Measurements from ENCODE around the gene ACADS.

- no peak for TF ChIP-seq ZNF416 (CRISPR knock-in tag; IDR thresholded peaks at IDR 0.05)
- TF ChIP-seq MAX (CRISPR knock-in tag; IDR thresholded peaks at IDR 0.05), result no peak
- TF ChIP-seq CTCF (IDR thresholded peaks at IDR 0.05), result no peak
- TF ChIP-seq FOXP4 (CRISPR knock-in tag; IDR thresholded peaks at IDR 0.05), result no peak
- TF ChIP-seq, protein P1, sequence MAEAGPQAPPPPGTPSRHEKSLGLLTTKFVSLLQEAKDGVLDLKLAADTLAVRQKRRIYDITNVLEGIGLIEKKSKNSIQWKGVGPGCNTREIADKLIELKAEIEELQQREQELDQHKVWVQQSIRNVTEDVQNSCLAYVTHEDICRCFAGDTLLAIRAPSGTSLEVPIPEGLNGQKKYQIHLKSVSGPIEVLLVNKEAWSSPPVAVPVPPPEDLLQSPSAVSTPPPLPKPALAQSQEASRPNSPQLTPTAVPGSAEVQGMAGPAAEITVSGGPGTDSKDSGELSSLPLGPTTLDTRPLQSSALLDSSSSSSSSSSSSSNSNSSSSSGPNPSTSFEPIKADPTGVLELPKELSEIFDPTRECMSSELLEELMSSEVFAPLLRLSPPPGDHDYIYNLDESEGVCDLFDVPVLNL (CRISPR knock-in tag; IDR thresholded peaks at IDR 0.05; ENCODE audit: borderline replicate concordance, low read depth), result no peak
- no peak for TF ChIP-seq ZNF512 (CRISPR knock-in tag; IDR thresholded peaks at IDR 0.05; ENCODE audit: borderline replicate concordance)
- peak; percentile 93 for TF ChIP-seq ZNF121 (CRISPR knock-in tag; IDR thresholded peaks at IDR 0.05)
- TF ChIP-seq, protein P2, sequence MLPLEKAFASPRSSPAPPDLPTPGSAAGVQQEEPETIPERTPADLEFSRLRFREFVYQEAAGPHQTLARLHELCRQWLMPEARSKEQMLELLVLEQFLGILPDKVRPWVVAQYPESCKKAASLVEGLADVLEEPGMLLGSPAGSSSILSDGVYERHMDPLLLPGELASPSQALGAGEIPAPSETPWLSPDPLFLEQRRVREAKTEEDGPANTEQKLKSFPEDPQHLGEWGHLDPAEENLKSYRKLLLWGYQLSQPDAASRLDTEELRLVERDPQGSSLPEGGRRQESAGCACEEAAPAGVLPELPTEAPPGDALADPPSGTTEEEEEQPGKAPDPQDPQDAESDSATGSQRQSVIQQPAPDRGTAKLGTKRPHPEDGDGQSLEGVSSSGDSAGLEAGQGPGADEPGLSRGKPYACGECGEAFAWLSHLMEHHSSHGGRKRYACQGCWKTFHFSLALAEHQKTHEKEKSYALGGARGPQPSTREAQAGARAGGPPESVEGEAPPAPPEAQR (CRISPR knock-in tag; IDR thresholded peaks at IDR 0.05), result no peak
- no peak for TF ChIP-seq GRHL2 (CRISPR knock-in tag; IDR thresholded peaks at IDR 0.05; ENCODE audit: insufficient replicate concordance, severe bottlenecking)
- TF ChIP-seq, protein P3, sequence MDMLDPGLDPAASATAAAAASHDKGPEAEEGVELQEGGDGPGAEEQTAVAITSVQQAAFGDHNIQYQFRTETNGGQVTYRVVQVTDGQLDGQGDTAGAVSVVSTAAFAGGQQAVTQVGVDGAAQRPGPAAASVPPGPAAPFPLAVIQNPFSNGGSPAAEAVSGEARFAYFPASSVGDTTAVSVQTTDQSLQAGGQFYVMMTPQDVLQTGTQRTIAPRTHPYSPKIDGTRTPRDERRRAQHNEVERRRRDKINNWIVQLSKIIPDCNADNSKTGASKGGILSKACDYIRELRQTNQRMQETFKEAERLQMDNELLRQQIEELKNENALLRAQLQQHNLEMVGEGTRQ (CRISPR knock-in tag; IDR thresholded peaks at IDR 0.05), result no peak
- TF ChIP-seq ZNF138 (CRISPR knock-in tag; conservative IDR thresholded peaks at IDR 0.05), result no peak
- TF ChIP-seq, protein P4, sequence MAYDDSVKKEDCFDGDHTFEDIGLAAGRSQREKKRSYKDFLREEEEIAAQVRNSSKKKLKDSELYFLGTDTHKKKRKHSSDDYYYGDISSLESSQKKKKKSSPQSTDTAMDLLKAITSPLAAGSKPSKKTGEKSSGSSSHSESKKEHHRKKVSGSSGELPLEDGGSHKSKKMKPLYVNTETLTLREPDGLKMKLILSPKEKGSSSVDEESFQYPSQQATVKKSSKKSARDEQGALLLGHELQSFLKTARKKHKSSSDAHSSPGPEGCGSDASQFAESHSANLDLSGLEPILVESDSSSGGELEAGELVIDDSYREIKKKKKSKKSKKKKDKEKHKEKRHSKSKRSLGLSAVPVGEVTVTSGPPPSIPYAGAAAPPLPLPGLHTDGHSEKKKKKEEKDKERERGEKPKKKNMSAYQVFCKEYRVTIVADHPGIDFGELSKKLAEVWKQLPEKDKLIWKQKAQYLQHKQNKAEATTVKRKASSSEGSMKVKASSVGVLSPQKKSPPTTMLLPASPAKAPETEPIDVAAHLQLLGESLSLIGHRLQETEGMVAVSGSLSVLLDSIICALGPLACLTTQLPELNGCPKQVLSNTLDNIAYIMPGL (CRISPR knock-in tag; IDR thresholded peaks at IDR 0.05), result no peak
- no peak for TF ChIP-seq SP1 (CRISPR knock-in tag; conservative IDR thresholded peaks at IDR 0.05)
- no peak for TF ChIP-seq FOXJ3 (CRISPR knock-in tag; IDR thresholded peaks at IDR 0.05; ENCODE audit: borderline replicate concordance)
Observed at GRCh38 chr12:120750806-120751205, 25.2 kb downstream of the ACADS start.

Data from WTC11 (cell line).